Adrenal gland (tissue), 5 donors: Measurements from ENCODE around the gene KATNIP.

Source experiments
- CTCF ChIP-seq, 6 experiments: fragments of 450-650 bp in 4 of 6; fragments of 200-600 bp in 2 of 6; sonication (generic) in 1 of 6; IDR thresholded peaks; 1 replicate in 5 of 6; 2 replicates in 1 of 6; pipeline versions ENCODE4 v1.5.1 to v1.8.0; 2016 to 2021; ENCODE audit warnings: antibody characterized with exemption in 6 of 6, mild to moderate bottlenecking in 2 of 6, moderate library complexity in 1 of 6
- POLR2A ChIP-seq, 2 donors: fragments of 450-650 bp; IDR thresholded peaks; one replicate each; pipeline ENCODE4 v1.6.1; 2017; ENCODE audit warnings: antibody characterized with exemption in 2 of 2, mild to moderate bottlenecking in 2 of 2, moderate library complexity in 1 of 2
- donor health status: DM: no; HTN: no; CAD: no.

- TF ChIP-seq CTCF (IDR thresholded peaks at IDR 0.05) (no peak), POLR2A (IDR thresholded peaks at IDR 0.05) (no peak)
Measured at GRCh38 chr16:27558434-27558833, 8.5 kb downstream of the KATNIP start.
